Fibroblast of skin of abdomen (primary cell): ENCODE data around the gene NKD2. TPM values are rescaled to one million over a fixed set of nuclear protein-coding genes. Genes with fewer than 3 reads are reported as not detected.
"Not testable (repeated sequence)": the region's sequence is repeated elsewhere in the genome, so short reads cannot be mapped to it uniquely, and the experiment has no call there.

Experiments used
- DNase-seq: peaks from one replicate; pipeline ENCODE4 v3.0.0-alpha.2; 2013
- polyA plus RNA-seq, 2 experiments: library from polyadenylated mRNA; unstranded; fragments of 120-200 nt; gene quantifications; one replicate each; pipeline ENCODE4 v1.2.1, GENCODE V29; 2013; ENCODE audit not compliant: insufficient read length in 2 of 2

The NKD2 gene
- 0.60 TPM for polyA plus RNA-seq (2013, experiment 1 of 2; ENCODE audit: insufficient read length)
- polyA plus RNA-seq (2013, experiment 2 of 2; ENCODE audit: insufficient read length), result 0.69 TPM

- DNase-seq, result no peak
These were observed at the start of gene NKD2 for GRCh38 chr5:1008451-1009358. NKD2 (plus strand) TSS chr5:1008802; CDS start chr5:1009058, 256 bp downstream.

- no peak for DNase-seq
These were observed 48.7 kb upstream of the NKD2 start for GRCh38 chr5:959581-960531.

- DNase-seq, result no peak
These were observed 48.1 kb upstream of the NKD2 start for GRCh38 chr5:960551-960950.

GRCh38 chr5:961002-961710, 47.4 kb upstream of the NKD2 start:
- DNase-seq, result no peak

GRCh38 chr5:961711-962240, 46.8 kb upstream of the NKD2 start:
- DNase-seq, result no peak

- no peak for DNase-seq
These were observed 46.2 kb upstream of the NKD2 start for GRCh38 chr5:962386-962785.

- no peak for DNase-seq
These were observed 45.8 kb upstream of the NKD2 start for GRCh38 chr5:962801-963200.

GRCh38 chr5:963310-963672, 45.3 kb upstream of the NKD2 start:
- DNase-seq, result no peak

- DNase-seq, result peak; percentile 87
These were observed 44.7 kb upstream of the NKD2 start for GRCh38 chr5:963673-964531.

GRCh38 chr5:964821-965220, 43.8 kb upstream of the NKD2 start:
- DNase-seq, result no peak

GRCh38 chr5:965604-966344, 42.8 kb upstream of the NKD2 start:
- DNase-seq, result no peak

GRCh38 chr5:966345-966710, 42.3 kb upstream of the NKD2 start:
- DNase-seq, result no peak

- no peak for DNase-seq
These were observed 41.7 kb upstream of the NKD2 start for GRCh38 chr5:966941-967340.

- DNase-seq, result no peak
These were observed 39.7 kb upstream of the NKD2 start for GRCh38 chr5:968881-969280.

GRCh38 chr5:969408-969839, 39.2 kb upstream of the NKD2 start:
- peak; percentile 81 for DNase-seq

GRCh38 chr5:972575-972974, 36.0 kb upstream of the NKD2 start:
- not testable (repeated sequence) for DNase-seq

- no peak for DNase-seq
These were observed 31.5 kb upstream of the NKD2 start for GRCh38 chr5:976849-977751.

GRCh38 chr5:978054-978453, 30.5 kb upstream of the NKD2 start:
- DNase-seq, result no peak

- DNase-seq, result peak; percentile 37
These were observed 29.9 kb upstream of the NKD2 start for GRCh38 chr5:978693-979092.
